NK-92 (cell line): ENCODE results near the gene TAAR2.
"Not testable (repeated sequence)": the region's sequence is repeated elsewhere in the genome, so short reads cannot be mapped to it uniquely, and the experiment has no call there.

ENCODE experiments used
- DNase-seq: peaks from one replicate; lab custom pipeline; 2025; ENCODE audit not compliant: unreplicated experiment; lab: John Stamatoyannopoulos, UW

Gene TAAR2

DNA sequence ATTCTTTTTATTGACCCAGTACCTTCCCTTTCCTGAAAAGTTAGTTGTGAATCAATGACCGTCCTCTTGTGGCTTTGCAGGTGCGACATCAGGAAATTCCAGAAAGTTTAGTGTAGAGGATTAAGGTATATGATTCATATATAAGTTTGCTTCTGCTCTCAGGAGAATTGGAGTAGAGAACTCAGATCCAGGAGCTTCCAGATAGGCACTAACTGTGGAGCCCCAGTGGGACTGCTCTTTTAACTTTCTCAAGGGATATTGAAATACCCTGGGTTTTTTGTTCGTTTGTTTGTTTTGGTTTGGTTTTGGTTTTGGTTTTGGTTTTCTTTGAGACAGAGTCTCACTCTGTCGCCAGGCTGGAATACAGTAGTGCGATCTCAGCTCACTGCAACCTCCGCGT, 9.5 kb downstream of the TAAR2 start:
- no peak for DNase-seq

DNA sequence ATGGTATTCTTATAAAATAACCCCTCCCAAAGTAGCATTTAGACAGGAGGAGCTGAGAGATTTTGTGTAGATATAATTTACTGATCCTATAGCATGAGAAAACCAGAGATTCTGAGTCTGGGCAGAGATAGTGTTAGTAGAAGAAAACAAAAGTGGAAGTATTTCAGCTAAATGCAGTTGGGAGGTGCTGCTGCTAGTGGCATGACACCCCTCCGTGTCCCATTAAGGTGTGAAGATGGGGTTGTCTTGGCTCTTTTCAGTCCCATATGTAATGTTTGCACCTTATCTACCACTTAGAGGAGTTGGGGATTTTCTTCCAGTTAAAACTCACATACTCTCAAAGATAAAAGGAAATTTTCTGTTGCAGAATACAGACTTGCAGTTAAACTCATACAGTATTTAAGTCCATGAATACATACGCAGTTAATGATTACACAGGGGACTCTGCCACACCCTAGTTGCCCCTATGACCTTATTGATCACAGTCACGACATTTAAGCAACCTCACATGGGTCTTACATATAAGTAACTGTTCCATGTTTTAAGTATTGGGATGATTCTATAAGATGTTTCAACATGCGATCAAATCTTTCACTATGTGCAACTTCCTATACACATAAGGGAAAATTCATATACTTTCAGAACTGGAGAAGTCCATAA, 11.5 kb downstream of the TAAR2 start:
- DNase-seq = no peak

DNA sequence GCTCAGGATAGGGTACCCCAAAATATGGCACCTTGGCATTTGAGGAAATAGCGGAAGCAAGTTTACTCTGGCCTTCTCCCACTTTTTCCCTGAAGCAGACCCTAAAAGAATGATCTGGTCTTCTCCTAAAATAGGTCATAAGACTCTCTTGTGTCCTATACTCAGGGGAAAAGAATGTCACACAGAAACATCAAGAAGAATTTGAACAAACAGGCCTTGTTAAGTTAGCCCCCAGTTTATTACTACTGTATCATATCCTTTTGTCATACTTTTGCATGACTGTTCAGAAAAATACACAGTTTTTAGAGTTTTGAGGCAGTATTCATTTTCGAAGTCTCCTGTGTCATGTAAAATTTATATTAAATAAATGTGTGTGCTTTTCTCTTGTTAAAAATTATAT, 12.5 kb downstream of the TAAR2 start:
- DNase-seq = no peak

DNA sequence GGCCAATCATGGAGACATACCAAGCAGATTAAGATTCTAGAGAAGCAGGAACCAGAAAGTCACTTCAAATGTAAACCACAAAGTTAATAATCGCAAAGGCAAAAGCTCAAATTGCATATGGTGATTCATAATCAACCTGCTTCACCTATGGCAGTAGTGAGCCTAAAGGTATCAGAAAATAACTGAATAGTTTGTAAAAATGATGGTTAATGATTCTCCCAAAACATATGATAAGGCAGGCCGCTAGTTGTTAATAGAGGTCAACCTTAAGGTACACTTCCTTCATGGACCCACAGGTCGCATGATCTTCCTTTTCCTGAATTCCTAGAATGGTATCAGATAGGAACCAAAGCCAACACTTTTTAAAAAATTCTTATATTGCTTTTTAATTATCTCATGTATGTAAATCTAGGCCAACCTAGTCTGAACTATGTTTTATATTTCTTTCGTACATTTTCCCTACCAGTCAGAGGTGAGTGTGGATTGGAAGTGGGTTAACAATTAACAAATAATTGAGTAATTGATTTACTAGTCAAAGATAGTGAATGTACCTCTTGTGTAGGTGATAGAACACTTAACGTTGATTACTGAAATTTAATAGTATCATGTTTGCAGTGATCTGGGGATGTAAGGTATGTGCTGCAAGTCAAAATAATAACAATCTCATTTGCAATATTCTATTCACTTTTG, 16.4 kb downstream of the TAAR2 start:
- DNase-seq = no peak

DNA sequence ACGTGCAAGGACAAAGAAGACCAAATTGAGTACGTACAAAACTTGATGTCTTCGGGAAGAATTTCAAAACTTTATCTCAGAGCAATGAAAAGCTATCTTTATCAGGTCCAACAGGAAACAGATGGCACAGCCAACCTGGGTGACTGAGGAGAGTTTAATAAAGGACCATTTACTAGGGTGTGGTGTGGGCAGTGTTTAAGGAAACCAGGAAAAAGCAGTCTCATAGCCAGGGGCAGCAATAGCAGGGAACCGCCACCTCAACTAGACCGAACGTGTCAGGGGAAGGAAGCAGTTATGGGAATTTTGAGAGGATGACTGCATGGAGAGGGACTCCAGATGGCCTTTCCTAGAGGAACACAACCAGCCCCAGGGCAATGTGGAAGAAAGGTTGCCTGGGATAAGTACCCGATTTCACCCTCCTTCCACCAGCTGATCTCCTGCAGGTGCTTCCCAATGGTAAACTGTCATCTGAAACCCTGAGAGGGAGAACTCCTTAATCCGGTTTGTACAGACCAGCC, 19.4 kb downstream of the TAAR2 start:
- DNase-seq = no peak

DNA sequence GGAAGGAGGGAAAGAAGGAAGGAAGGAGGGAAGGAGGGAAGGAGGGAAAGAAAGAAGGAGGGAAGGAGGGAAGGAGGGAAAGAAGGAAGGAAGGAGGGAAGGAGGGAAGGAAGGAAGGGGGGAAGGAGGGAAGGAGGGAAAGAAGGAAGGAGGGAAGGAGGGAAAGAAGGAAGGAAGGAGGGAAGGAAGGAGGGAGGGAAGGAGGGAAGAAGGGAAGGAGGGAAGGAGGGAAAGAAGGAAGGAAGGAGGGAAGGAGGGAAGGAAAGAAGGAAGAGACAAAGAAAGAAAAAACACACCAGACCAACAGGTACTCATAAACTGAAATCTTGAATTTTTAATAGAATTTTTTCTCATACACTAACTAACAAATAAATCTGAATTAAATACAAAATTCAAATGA, 23.2 kb downstream of the TAAR2 start:
- DNase-seq = not testable (repeated sequence)

GRCh38 chr6:132598473-132598872, 25.6 kb downstream of the TAAR2 start:
- DNase-seq = no peak

- no peak for DNase-seq
Observed at GRCh38 chr6:132596201-132596600, 27.9 kb downstream of the TAAR2 start.

- no peak for DNase-seq
Observed at GRCh38 chr6:132592855-132593254, 31.2 kb downstream of the TAAR2 start.

GRCh38 chr6:132590362-132590761, 33.7 kb downstream of the TAAR2 start:
- DNase-seq = no peak

- DNase-seq = no peak
Observed at GRCh38 chr6:132589454-132589853, 34.6 kb downstream of the TAAR2 start, which contains the start of gene TAAR5. TAAR5 (minus strand) TSS chr6:132589741; CDS start chr6:132589686, 55 bp downstream.

DNA sequence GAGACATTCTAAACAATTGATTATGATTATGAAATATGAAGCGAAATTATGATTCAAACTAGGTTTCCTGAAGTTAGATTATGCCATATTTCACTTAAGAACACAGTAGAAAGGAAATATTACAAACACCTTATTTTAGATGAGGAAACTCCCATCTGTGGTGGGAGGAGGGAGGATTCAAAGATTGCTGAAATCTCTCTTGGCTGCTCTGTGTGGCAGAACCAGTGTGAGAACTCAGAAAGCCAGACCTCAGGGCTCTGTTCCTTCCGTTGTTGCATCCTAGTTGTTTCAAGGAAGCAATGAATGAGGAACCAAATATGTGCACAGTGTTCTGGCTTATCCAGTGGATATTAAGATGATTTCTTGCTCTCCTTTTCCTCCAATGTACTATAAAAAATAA, 36.7 kb downstream of the TAAR2 start:
- DNase-seq = no peak

DNA sequence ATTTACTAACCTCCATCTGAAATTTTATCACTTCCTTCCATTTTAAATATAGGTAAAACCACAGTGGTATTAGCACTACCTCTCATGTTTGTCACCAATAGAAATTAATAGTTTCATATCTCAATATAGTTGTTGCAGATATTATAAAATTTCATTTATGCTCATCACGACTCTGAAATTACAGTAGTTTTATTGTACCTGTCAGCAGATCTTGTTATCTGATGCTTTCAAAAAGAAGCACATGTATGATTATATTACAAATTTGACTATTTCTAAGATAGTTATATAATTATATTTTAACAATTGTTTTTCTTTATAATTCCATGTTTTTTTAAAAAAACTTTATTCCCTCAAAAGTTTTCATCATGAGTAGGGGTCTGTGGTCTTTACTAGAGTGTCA, 39.4 kb downstream of the TAAR2 start:
- no peak for DNase-seq

DNA sequence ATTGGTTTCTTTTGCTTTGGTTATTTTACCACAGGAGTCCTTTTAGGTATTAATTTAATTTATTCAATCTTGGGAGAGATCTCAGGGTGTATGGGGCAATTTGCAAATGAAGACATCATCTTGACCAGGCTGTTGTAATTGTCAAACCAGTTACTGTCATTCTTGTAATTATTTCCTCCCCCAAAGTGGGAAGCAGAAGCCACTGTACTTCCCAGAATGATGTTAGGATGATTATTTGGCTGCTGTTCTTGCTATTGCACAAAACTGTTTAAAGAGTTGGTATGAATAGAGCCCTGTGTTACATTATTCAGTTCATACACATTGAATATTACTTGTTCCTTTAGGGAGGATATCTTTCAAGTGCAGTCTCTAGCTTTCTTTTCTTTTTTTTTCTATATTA, 52.3 kb downstream of the TAAR2 start:
- DNase-seq = no peak

- no peak for DNase-seq
Observed at GRCh38 chr6:132570221-132570777, 53.8 kb downstream of the TAAR2 start, which contains the start of gene TAAR6. TAAR6 (plus strand) TSS chr6:132570322; CDS start chr6:132570322, 0 bp downstream.

DNA sequence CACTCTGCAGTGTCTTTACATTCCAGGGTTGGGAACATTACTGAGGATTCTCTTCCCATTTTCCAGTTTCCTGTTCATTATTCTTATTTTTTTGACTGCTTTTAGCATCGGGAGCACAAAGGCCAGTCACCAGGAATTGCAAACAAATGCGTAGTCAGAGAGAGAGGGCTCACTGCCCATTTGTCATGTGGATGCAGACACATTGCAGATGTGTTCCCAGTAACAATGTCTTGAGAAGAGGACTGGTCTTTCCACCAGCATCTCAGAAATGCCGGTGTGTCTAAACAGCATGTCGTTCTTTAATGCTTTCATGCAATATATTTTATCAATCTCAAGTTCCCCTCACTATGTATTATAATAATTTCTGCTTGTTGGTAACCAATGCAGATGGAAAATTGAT, 54.9 kb downstream of the TAAR2 start:
- DNase-seq = no peak

DNA sequence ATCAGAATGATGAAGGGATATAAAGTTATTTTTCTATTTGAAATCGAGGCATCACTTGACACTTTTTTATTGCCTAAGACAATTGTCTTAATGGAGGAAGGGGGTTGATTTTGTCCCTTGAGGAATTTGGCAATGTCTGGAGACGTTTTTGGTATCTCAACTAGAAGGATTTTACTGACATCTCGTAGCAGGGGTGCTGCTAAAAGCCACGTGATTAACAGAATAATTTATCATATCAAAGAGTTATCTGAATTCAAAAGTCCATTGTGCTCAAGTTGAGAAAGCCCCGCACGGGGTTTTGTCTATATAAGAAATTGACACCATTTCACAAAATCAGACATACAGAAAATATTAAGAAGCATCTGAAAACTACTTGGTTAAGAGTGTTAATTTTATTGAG, 55.5 kb downstream of the TAAR2 start:
- no peak for DNase-seq

- DNase-seq = no peak
Observed at GRCh38 chr6:132567566-132567965, 56.5 kb downstream of the TAAR2 start.
